Stimulated activated CD8-positive, alpha-beta memory T cell treated with anti-CD3 and anti-CD28 coated beads, Interleukin-7, amount 100 ng/mL, for 1 hour (primary cell): ENCODE measurements around the gene CCDC3.
"Not testable (repeated sequence)": the region's sequence is repeated elsewhere in the genome, so short reads cannot be mapped to it uniquely, and the experiment has no call there.

Experiments
- DNase-seq, 2 donors: peaks; one replicate each; pipeline ENCODE4 v3.0.0-alpha.2; 2020; ENCODE audit warnings: low read depth in 2 of 2

The CCDC3 gene

DNA sequence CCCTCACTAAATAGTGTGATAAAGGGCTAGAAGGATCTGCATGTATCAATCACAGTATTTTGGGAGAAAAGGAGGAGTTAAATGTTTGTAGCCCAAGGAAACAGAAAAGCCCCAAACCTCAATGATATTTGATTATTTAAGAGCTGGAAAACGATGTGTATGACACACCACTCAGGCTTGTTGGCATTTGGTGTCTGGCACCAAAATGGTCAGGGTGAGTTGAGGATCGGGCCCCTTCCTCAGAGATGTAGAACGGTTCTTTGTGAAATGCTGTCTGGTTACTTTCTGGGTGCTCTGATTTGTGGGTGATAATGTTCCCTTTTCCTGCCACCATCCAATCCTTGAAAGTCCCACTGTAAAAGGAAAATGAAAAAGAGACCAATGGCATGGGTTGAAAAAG is 113.7 kb downstream of the CCDC3 start:
- no peak for DNase-seq

DNA sequence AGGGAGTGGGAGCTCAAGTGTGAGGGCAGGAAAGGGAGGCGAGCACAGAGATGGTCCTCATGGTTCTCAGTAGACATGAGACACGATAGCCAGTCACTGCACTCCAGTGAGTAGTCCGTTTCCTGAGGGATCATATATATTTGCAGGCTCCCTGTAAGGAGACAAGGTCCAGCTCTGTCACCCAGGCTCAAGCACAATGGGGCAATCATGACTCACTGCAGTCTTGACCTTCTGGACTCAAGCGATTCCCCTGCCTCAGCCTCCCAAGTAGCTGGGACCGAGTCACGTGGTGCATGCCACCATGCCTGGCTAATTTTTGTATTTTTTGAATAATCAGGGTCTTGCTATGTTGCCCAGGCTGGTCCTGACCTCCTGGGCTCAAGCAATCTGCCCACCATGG is 116.7 kb downstream of the CCDC3 start:
- DNase-seq, result no peak

DNA sequence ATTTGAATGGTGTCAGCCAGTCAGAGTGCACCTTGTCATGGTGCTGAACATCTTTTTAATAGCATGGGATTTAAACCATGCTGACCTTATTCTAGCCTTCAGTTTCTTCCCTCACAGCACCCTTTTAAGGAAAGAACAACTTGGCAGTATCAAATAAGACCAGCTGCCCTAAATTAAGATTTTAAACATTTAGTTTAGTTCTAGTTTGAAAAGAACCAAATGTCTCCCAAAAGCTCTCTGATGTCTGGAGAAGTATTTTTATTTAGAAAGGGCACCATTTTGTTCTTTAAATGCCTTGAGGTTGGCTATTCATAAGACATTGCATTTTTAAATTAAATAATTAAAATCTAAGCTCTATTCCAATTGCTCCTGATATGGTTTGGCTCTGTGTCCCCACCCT is 121.1 kb downstream of the CCDC3 start:
- DNase-seq, result no peak

DNA sequence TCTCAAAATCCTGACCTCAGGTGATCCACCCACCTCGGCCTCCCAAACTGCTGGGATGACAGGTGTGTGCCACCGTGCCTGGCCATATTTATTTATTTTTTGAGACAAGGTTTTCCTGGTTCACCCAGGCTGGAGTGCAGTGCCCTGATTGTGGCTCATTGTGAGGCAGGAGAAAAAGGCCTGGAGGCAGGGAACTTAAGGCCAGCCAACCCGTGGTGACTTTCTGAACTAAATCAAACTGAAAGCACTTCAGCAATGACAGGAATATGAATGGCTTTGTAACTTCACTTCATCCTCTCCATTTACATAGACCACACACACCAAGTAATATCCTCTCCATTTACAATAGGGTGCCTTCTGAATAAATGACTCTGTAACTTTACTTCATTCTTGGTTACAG is 124.4 kb downstream of the CCDC3 start:
- no peak for DNase-seq

DNA sequence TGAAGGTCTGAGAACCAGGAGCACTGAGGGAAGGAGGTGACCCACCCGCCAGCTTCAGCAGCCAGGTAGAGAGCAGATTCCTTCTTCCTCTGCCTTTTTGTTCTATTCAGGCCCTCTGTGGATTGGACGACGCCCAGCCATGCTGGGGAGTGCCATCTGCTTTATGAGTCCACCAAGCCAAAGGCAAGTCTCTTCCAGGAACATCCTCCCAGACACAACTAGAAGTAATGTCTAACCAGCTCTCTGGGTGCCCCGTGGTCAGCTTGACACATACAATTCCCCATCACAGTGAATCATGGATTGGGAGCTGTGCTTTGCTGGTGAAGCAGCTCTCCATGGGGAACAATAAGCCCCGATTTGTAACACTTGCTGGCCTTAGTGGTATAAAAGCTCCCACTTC is 125.2 kb downstream of the CCDC3 start:
- DNase-seq, result no peak

DNA sequence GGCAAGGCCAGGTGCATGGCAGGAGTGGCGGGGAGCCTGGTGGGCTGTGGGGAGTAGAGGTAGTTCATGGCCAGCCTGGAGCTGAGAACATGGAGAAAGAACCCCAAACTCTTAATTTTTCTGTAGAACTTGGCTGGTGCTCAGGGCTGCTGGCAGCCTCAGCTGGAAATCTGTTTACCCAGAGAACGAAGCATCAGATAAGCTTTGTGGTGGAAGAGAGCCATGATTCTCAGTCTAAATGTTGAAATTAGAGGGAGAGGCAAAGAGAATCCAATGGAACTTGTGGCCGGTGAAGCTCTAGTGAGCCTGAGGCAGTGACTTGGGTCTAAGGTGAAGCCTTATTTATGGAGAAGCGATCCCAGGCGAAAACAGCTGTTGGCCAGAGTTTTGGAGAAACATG is 126.4 kb downstream of the CCDC3 start:
- DNase-seq, result no peak

DNA sequence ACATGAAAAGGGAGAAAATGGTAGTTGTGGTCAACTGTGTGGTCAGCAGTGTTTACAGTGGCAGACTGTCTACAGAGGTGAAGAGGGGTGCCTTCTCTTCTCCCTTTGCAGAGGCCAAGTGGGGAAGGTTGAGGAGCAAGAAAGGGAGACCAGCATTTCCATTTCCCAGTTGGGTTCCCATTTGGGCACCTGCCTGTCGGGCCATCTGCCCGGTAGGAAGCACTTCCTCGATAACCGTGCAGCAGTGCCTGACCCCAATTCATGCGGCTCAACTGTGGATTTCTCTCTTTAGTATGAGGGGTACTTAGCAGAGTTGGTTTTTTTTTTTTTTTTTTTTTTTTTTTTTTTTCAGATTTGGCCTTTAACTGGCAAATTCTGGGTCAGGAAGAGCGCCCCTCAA is 127.0 kb downstream of the CCDC3 start:
- no peak for DNase-seq

DNA sequence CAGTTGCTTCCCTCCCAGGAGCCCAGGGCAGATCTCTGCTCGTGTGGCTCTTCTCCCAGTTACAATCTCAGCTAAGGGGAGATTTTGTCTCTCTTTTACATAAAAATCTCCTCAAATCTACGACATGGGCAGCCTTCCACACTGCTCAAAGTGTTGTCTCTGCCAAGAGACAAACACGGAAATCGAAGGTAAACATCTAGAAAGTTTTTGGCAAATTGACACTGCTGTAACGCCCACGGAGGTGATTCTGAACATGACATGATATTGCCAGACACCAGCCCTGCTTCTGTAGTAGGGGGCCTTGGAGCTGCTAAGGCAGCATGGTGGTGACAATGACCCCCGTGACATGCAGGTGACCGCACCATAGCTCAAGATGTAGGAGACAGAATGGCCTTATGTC is 128.3 kb downstream of the CCDC3 start:
- DNase-seq, result no peak

DNA sequence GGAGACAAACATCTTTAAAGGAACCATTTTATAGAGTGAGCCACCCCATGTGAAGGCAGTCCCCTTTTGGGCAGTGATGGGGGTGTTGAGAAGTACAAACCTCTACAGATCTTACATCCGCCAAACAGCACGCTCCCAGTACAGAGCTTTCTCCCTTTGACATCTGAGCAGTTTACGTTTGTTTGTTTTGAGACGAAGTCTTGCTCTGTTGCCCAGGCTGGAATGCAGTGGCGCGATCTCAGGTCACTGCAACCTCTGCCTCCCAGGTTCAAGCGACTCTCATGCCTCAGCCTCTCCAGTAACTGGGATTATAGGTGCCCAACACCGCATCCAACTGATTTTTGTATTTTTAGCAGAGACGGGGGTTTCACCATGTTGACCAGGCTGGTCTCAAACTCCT is 128.9 kb downstream of the CCDC3 start:
- DNase-seq, result no peak

DNA sequence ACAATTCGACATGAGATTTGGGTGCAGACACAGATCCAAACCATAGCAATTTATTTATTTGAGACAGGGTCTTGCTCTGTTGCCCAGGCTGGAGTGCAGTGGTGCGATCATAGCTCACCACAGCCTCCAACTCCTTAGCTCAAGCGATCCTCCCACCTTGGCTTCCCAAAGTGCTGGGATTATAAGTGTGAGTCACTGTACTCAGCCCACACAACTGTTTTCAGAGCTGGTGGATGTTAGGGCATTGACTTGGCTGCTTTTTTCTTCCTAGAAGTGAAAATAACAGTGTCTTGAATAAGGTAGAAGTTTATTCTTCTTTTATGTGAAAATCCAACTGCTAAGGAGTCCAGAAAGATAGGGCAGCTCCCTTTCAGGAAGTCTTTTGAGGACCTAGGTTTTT is 132.1 kb downstream of the CCDC3 start:
- DNase-seq, result no peak

DNA sequence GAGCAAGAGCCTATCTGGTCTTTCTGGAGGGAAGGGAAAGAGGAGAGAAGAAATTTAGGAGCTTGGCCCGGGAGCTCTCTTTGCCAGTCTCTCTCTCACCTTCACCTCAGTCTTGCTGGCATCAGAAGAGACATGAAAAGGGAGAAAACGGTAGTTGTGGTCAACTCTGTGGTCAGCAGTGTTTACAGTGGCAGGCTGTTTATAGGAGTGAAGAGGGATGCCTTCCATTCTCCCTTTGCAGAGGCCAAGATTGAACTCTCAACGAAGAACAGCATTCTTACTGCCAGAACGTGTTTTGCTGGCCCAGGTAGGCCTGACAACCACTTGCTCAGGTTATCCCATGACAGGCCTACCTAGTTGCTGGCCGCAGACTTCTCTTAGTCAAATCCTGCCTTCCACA is 133.3 kb downstream of the CCDC3 start:
- no peak for DNase-seq

DNA sequence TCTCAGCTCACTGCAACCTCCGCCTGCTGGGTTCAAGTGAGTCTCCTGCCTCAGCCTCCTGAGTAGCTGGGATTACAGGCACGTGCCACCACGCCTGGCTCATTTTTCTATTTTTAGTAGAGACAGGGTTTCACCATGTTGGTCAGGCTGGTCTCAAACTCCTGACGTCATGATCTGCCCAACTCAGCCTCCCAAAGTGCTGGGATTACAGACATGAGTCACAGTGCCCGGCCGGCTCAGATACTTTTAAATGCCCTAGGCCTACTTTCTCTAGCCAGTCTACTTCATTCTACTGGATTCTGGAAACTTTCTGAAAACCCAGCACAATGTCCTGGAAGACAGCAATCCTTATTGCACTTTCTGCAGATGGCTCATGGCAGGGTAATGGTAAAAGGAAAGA is 136.0 kb downstream of the CCDC3 start:
- DNase-seq, result not testable (repeated sequence)

DNA sequence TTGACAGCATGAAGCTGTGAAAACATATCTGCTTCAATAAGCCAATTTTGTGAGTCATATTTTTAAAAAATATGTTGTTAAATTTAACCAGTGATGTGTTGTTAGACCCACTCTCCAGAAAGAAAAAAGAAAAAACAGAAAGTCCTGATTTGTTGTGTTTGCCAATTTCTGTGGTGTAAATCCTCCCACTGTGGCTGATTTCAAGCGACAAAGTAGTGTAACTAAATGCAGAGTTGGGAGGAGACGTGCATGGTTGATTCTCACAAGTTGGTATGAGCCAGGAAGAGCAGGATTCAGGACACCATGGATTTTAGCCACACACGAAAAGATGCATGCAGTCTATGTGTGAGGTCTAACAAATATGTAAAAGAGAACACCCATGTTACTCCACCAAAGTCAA is 139.1 kb downstream of the CCDC3 start:
- DNase-seq, result no peak

DNA sequence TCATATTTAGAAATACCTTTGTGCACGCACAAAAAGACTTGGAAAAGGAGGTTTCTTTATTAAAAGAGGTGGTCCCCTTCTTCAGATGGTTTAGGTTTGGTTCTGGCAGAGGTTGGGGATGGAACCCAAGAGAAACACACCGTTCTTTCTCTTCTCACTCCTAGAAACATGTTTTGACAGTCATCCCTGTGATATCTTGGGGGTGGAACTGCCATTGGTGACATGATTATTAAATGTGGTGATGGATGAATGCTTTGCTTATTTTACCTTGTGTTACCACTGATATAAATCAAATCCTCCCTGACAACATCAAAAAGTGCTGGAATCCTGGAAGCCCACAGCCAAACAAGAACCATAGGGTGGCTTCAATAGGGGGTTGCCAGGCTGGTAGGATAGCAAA is 146.5 kb downstream of the CCDC3 start:
- no peak for DNase-seq

DNA sequence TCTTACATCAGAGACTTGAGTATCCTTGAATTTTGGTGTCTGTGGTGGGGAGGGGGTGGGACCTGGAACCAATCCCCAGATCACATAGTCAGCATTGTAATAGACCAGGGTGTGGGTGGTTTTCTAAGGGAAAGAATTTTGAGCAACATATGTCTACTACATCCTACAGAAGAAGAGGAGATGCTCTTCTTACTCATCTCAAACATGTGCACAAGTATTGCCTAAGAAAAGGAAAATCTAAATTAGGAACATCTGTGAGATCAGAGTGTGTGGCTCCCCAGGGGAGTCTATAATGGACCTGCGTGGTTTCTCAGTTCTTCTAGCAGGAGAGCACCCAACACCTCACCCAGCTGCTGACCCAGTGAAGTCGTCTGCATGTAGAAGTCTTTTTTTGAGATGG is 148.8 kb downstream of the CCDC3 start:
- DNase-seq, result no peak

DNA sequence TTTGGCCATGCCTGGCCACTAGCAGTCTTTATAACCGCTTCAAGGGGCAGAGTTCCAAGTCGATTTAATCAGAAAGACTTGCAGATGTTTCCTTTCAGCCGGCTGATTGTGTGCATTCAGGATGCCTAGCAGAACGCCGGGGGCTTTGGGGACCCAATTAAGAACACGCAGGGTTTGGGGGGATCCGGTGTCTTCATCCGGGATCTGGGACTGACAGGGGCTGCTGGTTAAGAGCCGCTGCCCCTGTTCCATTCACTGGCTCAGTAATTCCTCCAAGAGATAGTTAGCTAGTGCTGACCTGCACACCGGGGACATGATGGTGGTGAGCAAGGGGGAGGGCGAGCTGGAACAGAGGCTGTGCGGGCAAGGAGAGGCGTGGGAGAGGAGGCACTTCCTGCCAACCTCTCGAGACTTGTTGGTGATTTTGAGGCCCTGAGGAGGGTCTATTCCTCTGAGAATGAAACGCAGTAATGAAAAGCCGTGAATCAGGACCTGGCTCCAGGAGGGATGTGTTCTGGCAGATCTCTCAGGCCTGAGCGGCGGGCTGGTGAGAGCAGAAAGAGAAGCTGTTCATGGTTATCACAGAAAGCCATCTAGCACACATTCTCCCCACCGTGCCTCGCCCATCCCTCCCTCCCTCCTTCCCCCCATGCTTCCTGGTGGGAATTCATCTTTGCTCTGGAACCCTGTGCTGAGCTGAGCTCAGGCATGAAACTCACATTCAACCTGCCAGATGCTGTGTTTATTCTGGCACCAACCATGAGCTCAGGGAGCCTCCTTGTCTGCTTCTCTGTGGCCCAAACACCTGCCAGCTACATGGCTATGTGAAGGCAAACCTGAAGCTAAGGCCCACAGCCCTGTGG is 152.0 kb downstream of the CCDC3 start:
- no peak for DNase-seq

DNA sequence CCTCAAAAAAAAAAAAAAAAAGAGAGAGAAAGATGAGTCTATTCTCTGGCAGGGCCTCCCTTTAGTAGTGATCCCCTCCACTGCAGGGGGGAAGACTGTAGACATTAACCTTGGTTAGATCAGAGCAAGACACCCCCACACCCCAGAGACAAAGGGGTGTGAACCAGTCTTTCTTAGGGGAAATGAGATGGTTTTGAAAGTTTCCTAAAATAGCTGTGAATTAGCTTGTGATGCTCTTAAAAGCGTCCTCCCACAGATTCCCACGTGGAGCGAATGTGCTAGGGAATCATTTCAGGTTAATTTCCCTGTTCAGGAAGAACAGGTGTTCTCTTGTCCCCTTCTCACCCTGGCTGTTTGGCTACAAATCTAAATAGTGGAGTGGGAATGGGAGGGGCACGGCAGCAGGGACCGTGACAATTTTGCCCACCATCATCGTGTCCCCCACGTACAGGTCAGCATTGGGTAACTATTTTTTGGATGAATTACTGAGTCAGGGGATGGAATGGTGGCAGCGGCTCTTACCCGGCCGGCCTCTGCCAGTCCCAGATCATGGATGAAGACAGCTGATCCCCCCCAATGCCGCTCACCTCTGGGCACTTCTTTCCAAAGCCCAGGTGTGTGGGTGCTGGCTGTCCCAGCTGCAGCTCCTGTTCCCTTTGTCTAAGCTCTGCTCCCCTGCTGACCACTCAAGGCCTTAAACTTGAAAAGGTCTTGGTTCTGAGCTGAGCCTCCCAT is 152.9 kb downstream of the CCDC3 start:
- DNase-seq, result no peak

DNA sequence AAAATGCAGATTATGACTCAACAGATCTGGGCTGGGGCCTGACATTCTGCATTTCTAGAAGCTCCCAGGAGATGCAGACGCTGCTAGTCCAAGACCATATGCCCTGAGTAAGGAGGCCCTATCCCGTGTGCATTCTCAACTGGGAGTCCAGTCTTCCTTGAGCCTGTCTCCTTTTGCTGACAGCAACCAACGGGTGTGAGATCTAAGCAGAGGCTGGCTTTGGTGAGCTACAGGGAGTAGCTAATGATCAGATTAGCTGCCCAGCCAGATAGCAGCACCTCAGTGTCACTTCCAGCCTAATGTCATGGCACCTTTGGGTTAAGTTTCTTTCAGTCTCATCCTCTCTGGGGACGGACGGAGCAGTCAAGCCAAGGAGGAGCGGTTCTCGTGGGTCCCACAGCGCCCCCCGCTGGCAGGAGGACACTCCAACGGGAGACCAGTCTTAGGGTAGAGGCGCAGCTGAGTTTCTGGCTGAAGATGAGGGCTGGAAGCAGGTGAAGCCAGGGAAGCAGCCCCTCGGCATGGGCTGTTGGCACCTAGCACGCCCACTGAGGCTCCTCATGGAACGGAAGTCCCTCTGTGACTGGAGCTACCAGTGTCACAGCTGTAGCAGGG is 154.0 kb downstream of the CCDC3 start:
- DNase-seq, result no peak

DNA sequence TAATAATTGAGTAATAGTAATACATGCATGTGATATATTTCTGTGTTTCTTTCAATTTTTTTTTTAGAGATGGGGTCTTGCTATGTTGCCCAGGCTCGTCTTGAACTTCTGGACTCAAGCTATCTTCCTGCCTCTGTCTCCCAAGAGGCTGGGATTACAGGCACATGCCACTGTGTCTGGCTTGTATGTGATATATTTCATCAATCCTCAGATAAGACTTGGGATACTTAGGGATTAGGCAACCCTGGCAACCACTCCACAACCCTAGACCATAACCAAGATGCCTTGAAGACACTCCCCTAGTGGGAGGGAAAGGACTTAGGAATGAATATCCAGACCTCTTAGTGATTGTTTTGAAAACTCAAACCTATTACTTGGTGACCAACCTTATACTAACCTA is 154.8 kb downstream of the CCDC3 start:
- no peak for DNase-seq
